GM12878 (cell line): ENCODE results near the gene CPVL. TPM values are rescaled to one million over a fixed set of nuclear protein-coding genes. Genes with fewer than 3 reads are reported as not detected.

Experiments
- ATAC-seq: fragments of 200-7000 bp; cut with Tn5 transposase; 3 replicates; pipeline ENCODE4 v1.9.1; 2020; ENCODE audit warnings: mild to moderate bottlenecking, moderate library complexity
- BruUV-seq: library from RNA; stranded (reverse); fragments of 400-500 nt; replicated peaks from 2 replicates; lab custom pipeline; 2021; lab: Mats Ljungman, UMichigan
- CTCF ChIA-PET: fragments of 300-600 bp; sonication (Branson Sonifier 250); formaldehyde crosslinking; extraction: SDS; loops from one replicate; lab custom pipeline; 2021; ENCODE audit warnings: inconsistent platforms; lab: Yijun Ruan, JAX
- POLR2A ChIA-PET: fragments of 350-600 bp; formaldehyde crosslinking; extraction: SDS; loops from one replicate; lab custom pipeline; 2021; ENCODE audit warnings: inconsistent platforms; lab: Charles Lee
- RAD21 ChIA-PET: fragments of 300-600 bp; sonication (Branson Sonifier 250); formaldehyde crosslinking; loops from one replicate; lab custom pipeline; 2023; ENCODE audit warnings: antibody characterized with exemption; ENCODE audit not compliant: unreplicated experiment; lab: Charles Lee
- SMC1A ChIA-PET: fragments of 300-600 bp; sonication (Branson Sonifier 250); formaldehyde crosslinking; loops from one replicate; lab custom pipeline; 2023; ENCODE audit not compliant: unreplicated experiment, uncharacterized antibody; lab: Charles Lee
- DNase-seq: peaks from one replicate; pipeline ENCODE4 v3.0.0-alpha.2; 2011; ENCODE audit warnings: low read depth, low spot score
- FAIRE-seq: peaks from 3 replicates; lab custom pipeline; 2011; peaks lifted over from hg19 to GRCh38; lab: Jason Lieb, UNC
- H2AFZ ChIP-seq: 2 replicates; pipeline ENCODE4 v1.6.0; 2011; ENCODE audit warnings: low read depth, low read length, control low read depth; ENCODE audit not compliant: control insufficient read depth
- H3K27ac ChIP-seq: 2 replicates; pipeline ENCODE4 v1.5.1; 2011; ENCODE audit warnings: control low read depth; ENCODE audit not compliant: control insufficient read depth, insufficient read depth
- H3K27me3 ChIP-seq, 2 experiments: replicated peaks in 1 of 2; 2 replicates each; pipeline versions ENCODE4 v1.6.0 to v1.6.1; 2011; ENCODE audit warnings: low read length in 1 of 2; ENCODE audit not compliant: control insufficient read depth in 2 of 2, insufficient read depth in 2 of 2
- H3K36me3 ChIP-seq, 2 experiments: 2 replicates each; pipeline ENCODE4 v1.5.1; 2011; ENCODE audit warnings: low read length in 1 of 2; ENCODE audit not compliant: control insufficient read depth in 2 of 2, insufficient read depth in 2 of 2
- H3K4me1 ChIP-seq: 2 replicates; pipeline ENCODE4 v1.6.1; 2011; ENCODE audit warnings: mild to moderate bottlenecking, low read length, moderate library complexity, mixed read lengths; ENCODE audit not compliant: control insufficient read depth, insufficient read depth
- H3K4me2 ChIP-seq: 2 replicates; pipeline ENCODE4 v1.6.0; 2011; ENCODE audit warnings: control low read depth; ENCODE audit not compliant: control insufficient read depth, insufficient read depth
- H3K4me3 ChIP-seq: fragments of 200-600 bp; sonication (generic); 2 replicates; pipeline ENCODE4 v1.5.1; 2016
- H3K79me2 ChIP-seq: 2 replicates; pipeline ENCODE4 v1.6.0; 2011; ENCODE audit warnings: low read length; ENCODE audit not compliant: control insufficient read depth, insufficient read depth
- H3K9ac ChIP-seq: 2 replicates; pipeline ENCODE4 v1.8.0; 2011; ENCODE audit warnings: low read length, control low read depth, mixed read lengths; ENCODE audit not compliant: control insufficient read depth, insufficient read depth
- H3K9me3 ChIP-seq: replicated peaks from 3 replicates; pipeline ENCODE4 v1.5.1; 2011; ENCODE audit warnings: mild to moderate bottlenecking, low read length; ENCODE audit not compliant: control insufficient read depth, insufficient read depth
- H4K20me1 ChIP-seq: 2 replicates; pipeline ENCODE4 v1.6.0; 2011; ENCODE audit not compliant: control insufficient read depth, insufficient read depth
- BRCA1 ChIP-seq: IDR thresholded peaks from 2 replicates; pipeline ENCODE4 v1.6.1; 2011; ENCODE audit warnings: low read depth, low read length, improper control_type of control experiment
- ETV6 ChIP-seq, 2 experiments: fragments of 450-650 bp in 1 of 2; IDR thresholded peaks in 1 of 2; conservative IDR thresholded peaks in 1 of 2; 2 replicates each; pipeline ENCODE4 v1.6.1; 2014; ENCODE audit warnings: antibody characterized with exemption in 1 of 2, borderline replicate concordance in 1 of 2, low read depth in 1 of 2, mild to moderate bottlenecking in 1 of 2, moderate library complexity in 1 of 2
- NFYB ChIP-seq: IDR thresholded peaks from 2 replicates; pipeline ENCODE4 v1.6.1; 2011; ENCODE audit warnings: low read depth, mild to moderate bottlenecking, low read length, improper control_type of control experiment, moderate library complexity; ENCODE audit not compliant: insufficient read depth
- NRF1 ChIP-seq: conservative IDR thresholded peaks from 2 replicates; pipeline ENCODE4 v1.6.1; 2011; ENCODE audit warnings: mild to moderate bottlenecking, low read depth, low read length, improper control_type of control experiment
- POLR2A ChIP-seq: IDR thresholded peaks from 2 replicates; pipeline ENCODE4 v1.6.1; 2011; ENCODE audit warnings: low read depth, mild to moderate bottlenecking, low read length
- POLR2AphosphoS2 ChIP-seq: IDR thresholded peaks from 2 replicates; pipeline ENCODE4 v1.6.1; 2011; ENCODE audit warnings: low read depth, mild to moderate bottlenecking, low read length, improper control_type of control experiment, moderate library complexity
- POU2F2 ChIP-seq: IDR thresholded peaks from 3 replicates; pipeline ENCODE4 v1.6.1; 2011; ENCODE audit warnings: low read depth, mild to moderate bottlenecking, low read length, borderline replicate concordance
- RAD51 ChIP-seq: fragments of 450-650 bp; IDR thresholded peaks from 2 replicates; pipeline ENCODE4 v1.6.1; 2016; ENCODE audit warnings: moderate library complexity, mild to moderate bottlenecking, inconsistent platforms
- SMAD1 ChIP-seq: fragments of 450-650 bp; IDR thresholded peaks from 2 replicates; pipeline ENCODE4 v1.6.1; 2018; ENCODE audit warnings: mild to moderate bottlenecking, low read depth; ENCODE audit not compliant: partially characterized antibody
- STAT1 ChIP-seq: fragments of 450-650 bp; conservative IDR thresholded peaks from 2 replicates; pipeline ENCODE4 v1.6.1; 2014; ENCODE audit warnings: antibody characterized with exemption, mild to moderate bottlenecking
- TARDBP ChIP-seq: IDR thresholded peaks from 2 replicates; pipeline ENCODE4 v1.6.1; 2016; ENCODE audit warnings: borderline replicate concordance
- TCF3 ChIP-seq: IDR thresholded peaks from 2 replicates; pipeline ENCODE4 v1.6.1; 2012; ENCODE audit warnings: low read depth, mild to moderate bottlenecking, low read length, borderline replicate concordance; ENCODE audit not compliant: insufficient read depth
- ZNF622 ChIP-seq: fragments of 450-650 bp; IDR thresholded peaks from 2 replicates; pipeline ENCODE4 v1.6.1; 2017; ENCODE audit warnings: mild to moderate bottlenecking, inconsistent platforms
- WGBS: methylation state at CpG from one replicate; pipeline ENCODE4 v1.1.6; 2016; ENCODE audit warnings: low lambda C conversion rate; ENCODE audit not compliant: insufficient replicate concordance, insufficient coverage; ENCODE audit errors: missing lambda C conversion rate; 5-methylcytosine and 5-hydroxymethylcytosine counted together
- in situ Hi-C: fragments of 300-500 bp; cut with MboI; formaldehyde crosslinking; loops from 9 replicates; pipeline ENCODE4 v1.14.3; 2018; ENCODE audit warnings: mixed read lengths
- intact Hi-C: fragments of 100-400 bp; cut with micrococcal nuclease; formaldehyde crosslinking; loops from one replicate; pipeline ENCODE4 v1.14.2; 2022; ENCODE audit not compliant: unreplicated experiment
- polyA plus RNA-seq, 11 experiments: library from polyadenylated mRNA; depleted of rRNA in 4 of 11; unstranded in 6 of 11; stranded (reverse) in 5 of 11; fragments of >200 nt; fragmentation: Nextera tagmentation in 4 of 11; fragmentation: Illumina TruSeq in 1 of 11; extraction: Ambion mirVana in 4 of 11; extraction: Trizol in 1 of 11; gene quantifications; 1 replicate in 1 of 11; 2 replicates in 10 of 11; pipeline versions ENCODE4 v1.2.1 to v1.2.3, GENCODE V29; 2011 to 2016; ENCODE audit warnings: inconsistent platforms in 2 of 11, missing spikeins in 2 of 11, low read depth in 1 of 11
- total RNA-seq, 4 experiments: library from RNA; depleted of rRNA in 3 of 4; stranded (reverse); fragments of >200 nt in 3 of 4; fragmentation: Illumina TruSeq in 1 of 4; extraction: Trizol in 1 of 4; gene quantifications; 2 replicates each; pipeline versions ENCODE4 v1.2.1 to v1.2.3, GENCODE V29; 2013 to 2021
- TF ChIP-seq, protein P1 (sequence below): IDR thresholded peaks from 2 replicates; pipeline ENCODE4 v1.6.1; 2011; ENCODE audit warnings: borderline replicate concordance, low read depth, mild to moderate bottlenecking, moderate library complexity, low read length; ENCODE audit not compliant: insufficient read depth, poor library complexity, severe bottlenecking
- TF ChIP-seq, protein P2 (sequence below): fragments of 450-650 bp; IDR thresholded peaks from 2 replicates; pipeline ENCODE4 v1.6.1; 2016; ENCODE audit warnings: mild to moderate bottlenecking, moderate library complexity, borderline replicate concordance
- TF ChIP-seq, protein P3 (sequence below): fragments of 450-650 bp; formaldehyde crosslinking; IDR thresholded peaks from 2 replicates; pipeline ENCODE4 v1.4.0; 2022; ENCODE audit warnings: mild to moderate bottlenecking, moderate library complexity

The CPVL gene
- total and polyA plus RNA-seq, 10 of the 15 experiments (the other 5 are each of a cell fraction or from before 2014, with no cell fraction given): 0.59 TPM; not detected in 9

DNA sequence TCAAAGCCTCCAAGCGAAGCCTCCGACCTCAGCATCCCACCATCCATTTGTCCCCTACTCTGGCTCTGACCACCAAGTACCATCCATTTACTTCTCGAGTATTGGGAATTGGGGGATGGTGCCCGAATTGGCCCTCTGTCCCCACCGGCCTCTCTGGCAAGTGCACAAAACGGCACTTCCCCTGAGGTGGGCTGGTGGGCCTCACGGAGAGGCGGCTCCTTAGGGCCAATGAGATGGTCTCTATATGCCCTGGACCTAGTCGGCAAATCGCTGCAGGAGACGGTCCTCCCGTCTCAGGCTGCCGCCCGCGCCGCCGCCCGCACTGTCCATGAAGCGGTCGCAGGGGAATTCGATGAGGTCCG is 191.0 kb downstream of the CPVL start:
- no peak overlapping the region for H3K4me3 ChIP-seq
- H3K9ac ChIP-seq: no peak overlapping the region
- ATAC-seq (no peak), FAIRE-seq (no peak), DNase-seq (no peak)
- SMC1A ChIA-PET: no interaction called here
- H3K4me1 ChIP-seq: no peaks in the 10 kb centered on the region
- H3K9me3 ChIP-seq: peaks cover 3% of the 10 kb centered on the region; the same call in 2 of the 3 replicates
- peaks cover 11 to 17% of the 10 kb centered on the region in 2 experiments for H3K27me3 ChIP-seq
- H3K27ac ChIP-seq: no peak overlapping the region
- RAD21 ChIA-PET: no interaction called here
- CTCF ChIA-PET: no interaction called here
- no peaks in the 10 kb centered on the region for H3K36me3 ChIP-seq
- in situ Hi-C loops: no loop called here
- BruUV-seq: no TSS peak
- H2AFZ ChIP-seq: no peak overlapping the region
- 66% methylated on average over 11 of the region's 22 CpGs for WGBS
- no peaks in the 10 kb centered on the region for H4K20me1 ChIP-seq
- H3K79me2 ChIP-seq: no peaks in the 10 kb centered on the region
- H3K4me2 ChIP-seq: no peak overlapping the region
- intact Hi-C loops: no loop called here
- TF ChIP-seq BRCA1 (no peak), ETV6 (conservative IDR thresholded peaks at IDR 0.05 in 1 of 2, IDR thresholded peaks at IDR 0.05 in 1 of 2; ENCODE audit: borderline replicate concordance in 1 of 2, low read depth in 1 of 2) (no peak), TCF3 (no peak), NFYB (no peak), TARDBP (no peak), POLR2A (no peak), ZNF622 (no peak), NRF1 (no peak), POLR2AphosphoS2 (no peak), POU2F2 (no peak), SMAD1 (no peak), STAT1 (no peak), RAD51 (no peak)
- TF ChIP-seq, protein P1, sequence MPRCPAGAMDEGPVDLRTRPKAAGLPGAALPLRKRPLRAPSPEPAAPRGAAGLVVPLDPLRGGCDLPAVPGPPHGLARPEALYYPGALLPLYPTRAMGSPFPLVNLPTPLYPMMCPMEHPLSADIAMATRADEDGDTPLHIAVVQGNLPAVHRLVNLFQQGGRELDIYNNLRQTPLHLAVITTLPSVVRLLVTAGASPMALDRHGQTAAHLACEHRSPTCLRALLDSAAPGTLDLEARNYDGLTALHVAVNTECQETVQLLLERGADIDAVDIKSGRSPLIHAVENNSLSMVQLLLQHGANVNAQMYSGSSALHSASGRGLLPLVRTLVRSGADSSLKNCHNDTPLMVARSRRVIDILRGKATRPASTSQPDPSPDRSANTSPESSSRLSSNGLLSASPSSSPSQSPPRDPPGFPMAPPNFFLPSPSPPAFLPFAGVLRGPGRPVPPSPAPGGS: no peak
- TF ChIP-seq, protein P2, sequence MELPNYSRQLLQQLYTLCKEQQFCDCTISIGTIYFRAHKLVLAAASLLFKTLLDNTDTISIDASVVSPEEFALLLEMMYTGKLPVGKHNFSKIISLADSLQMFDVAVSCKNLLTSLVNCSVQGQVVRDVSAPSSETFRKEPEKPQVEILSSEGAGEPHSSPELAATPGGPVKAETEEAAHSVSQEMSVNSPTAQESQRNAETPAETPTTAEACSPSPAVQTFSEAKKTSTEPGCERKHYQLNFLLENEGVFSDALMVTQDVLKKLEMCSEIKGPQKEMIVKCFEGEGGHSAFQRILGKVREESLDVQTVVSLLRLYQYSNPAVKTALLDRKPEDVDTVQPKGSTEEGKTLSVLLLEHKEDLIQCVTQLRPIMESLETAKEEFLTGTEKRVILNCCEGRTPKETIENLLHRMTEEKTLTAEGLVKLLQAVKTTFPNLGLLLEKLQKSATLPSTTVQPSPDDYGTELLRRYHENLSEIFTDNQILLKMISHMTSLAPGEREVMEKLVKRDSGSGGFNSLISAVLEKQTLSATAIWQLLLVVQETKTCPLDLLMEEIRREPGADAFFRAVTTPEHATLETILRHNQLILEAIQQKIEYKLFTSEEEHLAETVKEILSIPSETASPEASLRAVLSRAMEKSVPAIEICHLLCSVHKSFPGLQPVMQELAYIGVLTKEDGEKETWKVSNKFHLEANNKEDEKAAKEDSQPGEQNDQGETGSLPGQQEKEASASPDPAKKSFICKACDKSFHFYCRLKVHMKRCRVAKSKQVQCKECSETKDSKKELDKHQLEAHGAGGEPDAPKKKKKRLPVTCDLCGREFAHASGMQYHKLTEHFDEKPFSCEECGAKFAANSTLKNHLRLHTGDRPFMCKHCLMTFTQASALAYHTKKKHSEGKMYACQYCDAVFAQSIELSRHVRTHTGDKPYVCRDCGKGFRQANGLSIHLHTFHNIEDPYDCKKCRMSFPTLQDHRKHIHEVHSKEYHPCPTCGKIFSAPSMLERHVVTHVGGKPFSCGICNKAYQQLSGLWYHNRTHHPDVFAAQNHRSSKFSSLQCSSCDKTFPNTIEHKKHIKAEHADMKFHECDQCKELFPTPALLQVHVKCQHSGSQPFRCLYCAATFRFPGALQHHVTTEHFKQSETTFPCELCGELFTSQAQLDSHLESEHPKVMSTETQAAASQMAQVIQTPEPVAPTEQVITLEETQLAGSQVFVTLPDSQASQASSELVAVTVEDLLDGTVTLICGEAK: no peak
- TF ChIP-seq, protein P3, sequence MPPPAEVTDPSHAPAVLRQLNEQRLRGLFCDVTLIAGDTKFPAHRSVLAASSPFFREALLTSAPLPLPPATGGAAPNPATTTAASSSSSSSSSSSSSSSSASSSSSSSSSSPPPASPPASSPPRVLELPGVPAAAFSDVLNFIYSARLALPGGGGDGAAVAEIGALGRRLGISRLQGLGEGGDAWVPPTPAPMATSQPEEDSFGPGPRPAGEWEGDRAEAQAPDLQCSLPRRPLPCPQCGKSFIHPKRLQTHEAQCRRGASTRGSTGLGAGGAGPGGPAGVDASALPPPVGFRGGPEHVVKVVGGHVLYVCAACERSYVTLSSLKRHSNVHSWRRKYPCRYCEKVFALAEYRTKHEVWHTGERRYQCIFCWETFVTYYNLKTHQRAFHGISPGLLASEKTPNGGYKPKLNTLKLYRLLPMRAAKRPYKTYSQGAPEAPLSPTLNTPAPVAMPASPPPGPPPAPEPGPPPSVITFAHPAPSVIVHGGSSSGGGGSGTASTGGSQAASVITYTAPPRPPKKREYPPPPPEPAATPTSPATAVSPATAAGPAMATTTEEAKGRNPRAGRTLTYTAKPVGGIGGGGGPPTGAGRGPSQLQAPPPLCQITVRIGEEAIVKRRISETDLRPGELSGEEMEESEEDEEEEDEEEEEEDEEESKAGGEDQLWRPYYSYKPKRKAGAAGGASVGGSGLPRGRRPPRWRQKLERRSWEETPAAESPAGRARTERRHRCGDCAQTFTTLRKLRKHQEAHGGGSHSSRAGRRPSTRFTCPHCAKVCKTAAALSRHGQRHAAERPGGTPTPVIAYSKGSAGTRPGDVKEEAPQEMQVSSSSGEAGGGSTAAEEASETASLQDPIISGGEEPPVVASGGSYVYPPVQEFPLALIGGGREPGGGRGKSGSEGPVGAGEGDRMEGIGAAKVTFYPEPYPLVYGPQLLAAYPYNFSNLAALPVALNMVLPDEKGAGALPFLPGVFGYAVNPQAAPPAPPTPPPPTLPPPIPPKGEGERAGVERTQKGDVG (CRISPR knock-in tag): no peak
- POLR2A ChIA-PET: no interaction called here
